Mucosa of rectum (tissue), 2 donors: ENCODE results near the gene ANXA1.

Experiments
- H3K27ac ChIP-seq, 2 donors: one replicate each; pipeline ENCODE4 v1.7.0; 2013; ENCODE audit warnings: inconsistent platforms in 2 of 2, low read depth in 2 of 2, low read length in 2 of 2
- H3K27me3 ChIP-seq, 2 donors: one replicate each; pipeline ENCODE4 v1.7.0; 2013; ENCODE audit warnings: low read length in 2 of 2; ENCODE audit not compliant: control insufficient read depth in 2 of 2, insufficient read depth in 2 of 2
- H3K36me3 ChIP-seq, 2 donors: one replicate each; pipeline ENCODE4 v1.7.0; 2013; ENCODE audit warnings: low read length in 2 of 2; ENCODE audit not compliant: control insufficient read depth in 2 of 2, insufficient read depth in 2 of 2
- H3K4me1 ChIP-seq, 2 donors: one replicate each; pipeline ENCODE4 v1.7.0; 2013; ENCODE audit warnings: low read length in 2 of 2, mild to moderate bottlenecking in 1 of 2; ENCODE audit not compliant: control insufficient read depth in 2 of 2, insufficient read depth in 2 of 2
- H3K4me3 ChIP-seq, 2 donors: one replicate each; pipeline ENCODE4 v1.7.0; 2013; ENCODE audit warnings: low read length in 2 of 2
- H3K9ac ChIP-seq, 2 donors: one replicate each; pipeline ENCODE4 v1.7.0; 2013; ENCODE audit warnings: low read length in 2 of 2, low read depth in 1 of 2, mild to moderate bottlenecking in 1 of 2
- H3K9me3 ChIP-seq, 2 donors: one replicate each; pipeline ENCODE4 v1.7.0; 2013; ENCODE audit warnings: low read length in 2 of 2; ENCODE audit not compliant: control insufficient read depth in 2 of 2
- donor health status: healthy.
- donor health status: Normal muscosa, but diverticular disease.

ANXA1 gene

GRCh38 chr9:73137914-73138313, 13.8 kb upstream of the ANXA1 start:
- H3K27ac ChIP-seq: no peak overlapping the region
- H3K9ac ChIP-seq: no peak overlapping the region
- no peaks in the 10 kb centered on the region for H3K9me3 ChIP-seq
- no peaks in the 10 kb centered on the region for H3K27me3 ChIP-seq
- H3K4me3 ChIP-seq: no peak overlapping the region
- H3K36me3 ChIP-seq: no peaks in the 10 kb centered on the region
- no peaks in the 10 kb centered on the region for H3K4me1 ChIP-seq

- no peaks in the 10 kb centered on the region for H3K4me1 ChIP-seq
- H3K9ac ChIP-seq: no peak overlapping the region
- no peak overlapping the region for H3K4me3 ChIP-seq
- no peaks in the 10 kb centered on the region for H3K9me3 ChIP-seq
- no peaks in the 10 kb centered on the region for H3K27me3 ChIP-seq
- no peaks in the 10 kb centered on the region for H3K36me3 ChIP-seq
- H3K27ac ChIP-seq: no peak overlapping the region
These were observed 13.1 kb upstream of the ANXA1 start for GRCh38 chr9:73138516-73138915.

GRCh38 chr9:73141282-73141681, 10.4 kb upstream of the ANXA1 start:
- Histone ChIP-seq H3K9me3 (no peaks in the 10 kb centered on the region), H3K27ac (no peak overlapping the region), H3K36me3 (no peaks in the 10 kb centered on the region), H3K4me3 (no peak overlapping the region), H3K4me1 (no peaks in the 10 kb centered on the region), H3K27me3 (no peaks in the 10 kb centered on the region), H3K9ac (no peak overlapping the region)

- no peaks in the 10 kb centered on the region for H3K36me3 ChIP-seq
- H3K27ac ChIP-seq: no peak overlapping the region
- no peak overlapping the region for H3K4me3 ChIP-seq
- no peaks in the 10 kb centered on the region for H3K27me3 ChIP-seq
- no peak overlapping the region for H3K9ac ChIP-seq
- H3K9me3 ChIP-seq: no peaks in the 10 kb centered on the region
- H3K4me1 ChIP-seq: no peaks in the 10 kb centered on the region
These were observed 7.8 kb upstream of the ANXA1 start for GRCh38 chr9:73143711-73144328.

GRCh38 chr9:73146111-73146815, 5.4 kb upstream of the ANXA1 start:
- Histone ChIP-seq H3K36me3 (no peaks in the 10 kb centered on the region), H3K27ac (no peak overlapping the region), H3K4me3 (no peak overlapping the region), H3K9me3 (no peaks in the 10 kb centered on the region), H3K9ac (no peak overlapping the region), H3K4me1 (peaks cover 0 to 7% of the 10 kb centered on the region in 2 donors), H3K27me3 (no peaks in the 10 kb centered on the region)

GRCh38 chr9:73148447-73148937, 3.2 kb upstream of the ANXA1 start:
- Histone ChIP-seq H3K27ac (peak overlapping the region; percentile 36 to 54), H3K4me1 (peaks cover 0 to 7% of the 10 kb centered on the region in 2 donors), H3K9me3 (no peaks in the 10 kb centered on the region), H3K36me3 (no peaks in the 10 kb centered on the region), H3K9ac (no peak overlapping the region), H3K27me3 (no peaks in the 10 kb centered on the region), H3K4me3 (no peak overlapping the region)

GRCh38 chr9:73149371-73150067, 2.1 kb upstream of the ANXA1 start:
- Histone ChIP-seq H3K9me3 (no peaks in the 10 kb centered on the region), H3K4me1 (peaks cover 2 to 7% of the 10 kb centered on the region in 2 donors), H3K36me3 (no peaks in the 10 kb centered on the region), H3K27ac (peak overlapping the region; percentile 36 to 54), H3K4me3 (peak overlapping the region in 1 of 2 donors; percentile 0), H3K27me3 (no peaks in the 10 kb centered on the region), H3K9ac (no peak overlapping the region)

GRCh38 chr9:73152543-73152844, 829 bp downstream of the ANXA1 start:
- H3K27me3 ChIP-seq: no peaks in the 10 kb centered on the region
- no peaks in the 10 kb centered on the region for H3K36me3 ChIP-seq
- H3K4me1 ChIP-seq: peaks cover 4 to 7% of the 10 kb centered on the region in 2 donors
- peak overlapping the region; percentile 53 to 74 for H3K4me3 ChIP-seq
- peak overlapping the region; percentile 49 to 50 for H3K9ac ChIP-seq
- H3K27ac ChIP-seq: peak overlapping the region; percentile 46 to 69
- H3K9me3 ChIP-seq: no peaks in the 10 kb centered on the region

GRCh38 chr9:73152953-73153352, 1.3 kb downstream of the ANXA1 start:
- peaks cover 4 to 7% of the 10 kb centered on the region in 2 donors for H3K4me1 ChIP-seq

GRCh38 chr9:73153793-73154227, 2.1 kb downstream of the ANXA1 start:
- H3K36me3 ChIP-seq: no peaks in the 10 kb centered on the region
- no peaks in the 10 kb centered on the region for H3K9me3 ChIP-seq
- no peaks in the 10 kb centered on the region for H3K27me3 ChIP-seq
- H3K4me1 ChIP-seq: peaks cover 6 to 7% of the 10 kb centered on the region in 2 donors
- H3K27ac ChIP-seq: peak overlapping the region; percentile 46 to 53
- H3K9ac ChIP-seq: peak overlapping the region; percentile 3 to 42
- peak overlapping the region; percentile 49 to 74 for H3K4me3 ChIP-seq

More at GRCh38 chr9:73152953-73153352, 1.3 kb downstream of the ANXA1 start:
- Histone ChIP-seq H3K4me3 (peak overlapping the region; percentile 49 to 74), H3K27me3 (no peaks in the 10 kb centered on the region), H3K36me3 (no peaks in the 10 kb centered on the region), H3K9me3 (no peaks in the 10 kb centered on the region), H3K9ac (peak overlapping the region; percentile 49 to 50), H3K27ac (peak overlapping the region; percentile 46 to 69)
